ENCODE data around the gene TKTL2. TPM values are rescaled to one million over a fixed set of nuclear protein-coding genes. Genes with fewer than 3 reads are reported as not detected.

TKTL2 gene
- total and polyA plus RNA-seq, 10 of the 15 experiments (the other 5 are each of a cell fraction or from before 2014, with no cell fraction given), result 0.03 to 0.04 (median 0.03) TPM; not detected in 7

- H2AFZ ChIP-seq (ENCODE audit: control insufficient read depth, low read depth, low read length), result no peak overlapping the region
- BruUV-seq (replicated peaks), result no TSS peak
- ChIA-PET RAD21 (ENCODE audit: unreplicated experiment) (no interaction called here), SMC1A (ENCODE audit: uncharacterized antibody, unreplicated experiment) (no interaction called here), POLR2A (interaction anchor here (0.6 kb wide), 1 partner anchor 1265 kb away, joined by 4 read pairs; no protein-coding TSS in a partner anchor), CTCF (interaction anchor here (1.0 to 3.5 kb wide), 3 partner anchors 10 to 1255 kb away, joined by 3 to 11 read pairs (median 3); no protein-coding TSS in a partner anchor)
- H3K9me3 ChIP-seq (replicated peaks; ENCODE audit: control insufficient read depth, insufficient read depth, low read length), result no peaks in the 10 kb centered on the region
- DNase-seq (ENCODE audit: low read depth, low spot score) (no peak), FAIRE-seq (no peak), ATAC-seq (no peak)
- no peak overlapping the region for H3K4me3 ChIP-seq
- no peak for TF ChIP-seq WRNIP1 (IDR thresholded peaks at IDR 0.05; ENCODE audit: borderline replicate concordance, low read depth, low read length)
- no peak for TF ChIP-seq RELB (IDR thresholded peaks at IDR 0.05; ENCODE audit: low read depth)
- TF ChIP-seq TCF12 (IDR thresholded peaks at IDR 0.05; ENCODE audit: low read depth, low read length), result no peak
- TF ChIP-seq SREBF2 (IDR thresholded peaks at IDR 0.05; ENCODE audit: low read length), result no peak
- TF ChIP-seq ATF7 (IDR thresholded peaks at IDR 0.05; ENCODE audit: low read depth), result no peak
- no peak for TF ChIP-seq HCFC1 (IDR thresholded peaks at IDR 0.05; ENCODE audit: low read length)
- H3K27me3 ChIP-seq (replicated peaks in 1 of 2; ENCODE audit: control insufficient read depth in 2 of 2, insufficient read depth in 2 of 2, low read length in 1 of 2), result no peaks in the 10 kb centered on the region
- H4K20me1 ChIP-seq (ENCODE audit: control insufficient read depth, insufficient read depth), result no peaks in the 10 kb centered on the region
- H3K79me2 ChIP-seq (ENCODE audit: control insufficient read depth, insufficient read depth, low read length), result no peaks in the 10 kb centered on the region
- H3K4me2 ChIP-seq (ENCODE audit: control insufficient read depth, insufficient read depth), result no peak overlapping the region
- intact Hi-C loops (cut with micrococcal nuclease; ENCODE audit: unreplicated experiment), result no loop called here
- H3K36me3 ChIP-seq (ENCODE audit: control insufficient read depth in 2 of 2, insufficient read depth in 2 of 2, low read length in 1 of 2), result no peaks in the 10 kb centered on the region
- 58% methylated on average over 5 of the region's 5 CpGs for WGBS (ENCODE audit: insufficient coverage, insufficient replicate concordance, low lambda C conversion rate, missing lambda C conversion rate)
- H3K27ac ChIP-seq (ENCODE audit: control insufficient read depth, insufficient read depth), result no peak overlapping the region
- H3K4me1 ChIP-seq (ENCODE audit: control insufficient read depth, insufficient read depth, low read length), result peaks cover 4% of the 10 kb centered on the region; the same call in 1 of the 2 replicates
- H3K9ac ChIP-seq (ENCODE audit: control insufficient read depth, insufficient read depth, low read length), result no peak overlapping the region
- in situ Hi-C loops (cut with MboI), result no loop called here
These were observed 3.3 kb upstream of the TKTL2 start for GRCh38 chr4:163476761-163477438.
